ENCODE measurements around the gene PEX3. TPM values are rescaled to one million over a fixed set of nuclear protein-coding genes. Genes with fewer than 3 reads are reported as not detected.

The PEX3 gene
- total and polyA plus RNA-seq, 2 experiments from 2014 or later, result 13.8 to 19.4 TPM

GRCh38 chr6:143451531-143451930 lies 926 bp downstream of the PEX3 start:
- H3K27me3 Mint-ChIP-seq (ENCODE audit: insufficient read depth, low read depth, poor library complexity), result peaks cover 7% of the 10 kb centered on the region
- Histone ChIP-seq H4K20me1 (replicated peaks; ENCODE audit: insufficient read depth) (no peaks in the 10 kb centered on the region; the same call in 1 of the 2 replicates), H3K4me1 (ENCODE audit: insufficient read depth) (peaks cover 6% of the 10 kb centered on the region), H3K79me2 (replicated peaks; ENCODE audit: insufficient read depth) (peaks cover 33% of the 10 kb centered on the region), H3K27me3 (ENCODE audit: insufficient read depth) (no peaks in the 10 kb centered on the region), H2AFZ (peak overlapping the region; percentile 99; the same call in 1 of the 2 replicates), H3K27ac (ENCODE audit: low read depth) (no peak overlapping the region), H3K9me2 (ENCODE audit: insufficient read depth) (no peaks in the 10 kb centered on the region), H3K4me2 (peak overlapping the region; percentile 93), H3K36me3 (ENCODE audit: insufficient read depth) (no peaks in the 10 kb centered on the region), H3F3A (replicated peaks; ENCODE audit: low read depth) (no peaks in the 10 kb centered on the region), H3K4me3 (peak overlapping the region; percentile 91)
- ATAC-seq, result no peak
- H3K9me3 Mint-ChIP-seq, result no peaks in the 10 kb centered on the region
- DNase-seq (ENCODE audit: low spot score), result no peak
- H3K27ac Mint-ChIP-seq, result no peak overlapping the region
- H3K4me1 Mint-ChIP-seq, result peaks cover 7% of the 10 kb centered on the region; the same call in 2 of the 3 replicates
- no peaks in the 10 kb centered on the region for H3K36me3 Mint-ChIP-seq (ENCODE audit: low read depth)
- peak overlapping the region; percentile 94 for H3K4me3 Mint-ChIP-seq
- no peak for TF ChIP-seq EZH2 (IDR thresholded peaks at IDR 0.05; ENCODE audit: low read depth, unreplicated experiment)
- TF ChIP-seq, protein P1, sequence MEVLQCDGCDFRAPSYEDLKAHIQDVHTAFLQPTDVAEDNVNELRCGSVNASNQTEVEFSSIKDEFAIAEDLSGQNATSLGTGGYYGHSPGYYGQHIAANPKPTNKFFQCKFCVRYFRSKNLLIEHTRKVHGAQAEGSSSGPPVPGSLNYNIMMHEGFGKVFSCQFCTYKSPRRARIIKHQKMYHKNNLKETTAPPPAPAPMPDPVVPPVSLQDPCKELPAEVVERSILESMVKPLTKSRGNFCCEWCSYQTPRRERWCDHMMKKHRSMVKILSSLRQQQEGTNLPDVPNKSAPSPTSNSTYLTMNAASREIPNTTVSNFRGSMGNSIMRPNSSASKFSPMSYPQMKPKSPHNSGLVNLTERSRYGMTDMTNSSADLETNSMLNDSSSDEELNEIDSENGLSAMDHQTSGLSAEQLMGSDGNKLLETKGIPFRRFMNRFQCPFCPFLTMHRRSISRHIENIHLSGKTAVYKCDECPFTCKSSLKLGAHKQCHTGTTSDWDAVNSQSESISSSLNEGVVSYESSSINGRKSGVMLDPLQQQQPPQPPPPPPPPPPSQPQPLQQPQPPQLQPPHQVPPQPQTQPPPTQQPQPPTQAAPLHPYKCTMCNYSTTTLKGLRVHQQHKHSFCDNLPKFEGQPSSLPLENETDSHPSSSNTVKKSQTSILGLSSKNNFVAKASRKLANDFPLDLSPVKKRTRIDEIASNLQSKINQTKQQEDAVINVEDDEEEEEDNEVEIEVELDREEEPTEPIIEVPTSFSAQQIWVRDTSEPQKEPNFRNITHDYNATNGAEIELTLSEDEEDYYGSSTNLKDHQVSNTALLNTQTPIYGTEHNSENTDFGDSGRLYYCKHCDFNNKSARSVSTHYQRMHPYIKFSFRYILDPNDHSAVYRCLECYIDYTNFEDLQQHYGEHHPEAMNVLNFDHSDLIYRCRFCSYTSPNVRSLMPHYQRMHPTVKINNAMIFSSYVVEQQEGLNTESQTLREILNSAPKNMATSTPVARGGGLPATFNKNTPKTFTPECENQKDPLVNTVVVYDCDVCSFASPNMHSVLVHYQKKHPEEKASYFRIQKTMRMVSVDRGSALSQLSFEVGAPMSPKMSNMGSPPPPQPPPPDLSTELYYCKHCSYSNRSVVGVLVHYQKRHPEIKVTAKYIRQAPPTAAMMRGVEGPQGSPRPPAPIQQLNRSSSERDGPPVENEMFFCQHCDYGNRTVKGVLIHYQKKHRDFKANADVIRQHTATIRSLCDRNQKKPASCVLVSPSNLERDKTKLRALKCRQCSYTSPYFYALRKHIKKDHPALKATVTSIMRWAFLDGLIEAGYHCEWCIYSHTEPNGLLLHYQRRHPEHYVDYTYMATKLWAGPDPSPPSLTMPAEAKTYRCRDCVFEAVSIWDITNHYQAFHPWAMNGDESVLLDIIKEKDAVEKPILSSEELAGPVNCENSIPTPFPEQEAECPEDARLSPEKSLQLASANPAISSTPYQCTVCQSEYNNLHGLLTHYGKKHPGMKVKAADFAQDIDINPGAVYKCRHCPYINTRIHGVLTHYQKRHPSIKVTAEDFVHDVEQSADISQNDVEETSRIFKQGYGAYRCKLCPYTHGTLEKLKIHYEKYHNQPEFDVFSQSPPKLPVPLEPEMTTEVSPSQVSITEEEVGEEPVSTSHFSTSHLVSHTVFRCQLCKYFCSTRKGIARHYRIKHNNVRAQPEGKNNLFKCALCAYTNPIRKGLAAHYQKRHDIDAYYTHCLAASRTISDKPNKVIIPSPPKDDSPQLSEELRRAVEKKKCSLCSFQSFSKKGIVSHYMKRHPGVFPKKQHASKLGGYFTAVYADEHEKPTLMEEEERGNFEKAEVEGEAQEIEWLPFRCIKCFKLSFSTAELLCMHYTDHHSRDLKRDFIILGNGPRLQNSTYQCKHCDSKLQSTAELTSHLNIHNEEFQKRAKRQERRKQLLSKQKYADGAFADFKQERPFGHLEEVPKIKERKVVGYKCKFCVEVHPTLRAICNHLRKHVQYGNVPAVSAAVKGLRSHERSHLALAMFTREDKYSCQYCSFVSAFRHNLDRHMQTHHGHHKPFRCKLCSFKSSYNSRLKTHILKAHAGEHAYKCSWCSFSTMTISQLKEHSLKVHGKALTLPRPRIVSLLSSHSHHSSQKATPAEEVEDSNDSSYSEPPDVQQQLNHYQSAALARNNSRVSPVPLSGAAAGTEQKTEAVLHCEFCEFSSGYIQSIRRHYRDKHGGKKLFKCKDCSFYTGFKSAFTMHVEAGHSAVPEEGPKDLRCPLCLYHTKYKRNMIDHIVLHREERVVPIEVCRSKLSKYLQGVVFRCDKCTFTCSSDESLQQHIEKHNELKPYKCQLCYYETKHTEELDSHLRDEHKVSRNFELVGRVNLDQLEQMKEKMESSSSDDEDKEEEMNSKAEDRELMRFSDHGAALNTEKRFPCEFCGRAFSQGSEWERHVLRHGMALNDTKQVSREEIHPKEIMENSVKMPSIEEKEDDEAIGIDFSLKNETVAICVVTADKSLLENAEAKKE (CRISPR knock-in tag; IDR thresholded peaks at IDR 0.05), result no peak
- TF ChIP-seq JUNB (IDR thresholded peaks at IDR 0.05; ENCODE audit: unreplicated experiment), result no peak
- TF ChIP-seq POLR2AphosphoS5 (IDR thresholded peaks at IDR 0.05; ENCODE audit: low read depth), result no peak
- TF ChIP-seq ZNF114 (CRISPR knock-in tag; IDR thresholded peaks at IDR 0.05), result no peak
- TF ChIP-seq REST (IDR thresholded peaks at IDR 0.05; ENCODE audit: unreplicated experiment), result no peak
- no peak for TF ChIP-seq CTCF (conservative IDR thresholded peaks at IDR 0.05; ENCODE audit: low read depth in 2 of 2)
- TF ChIP-seq ZNF331 (CRISPR knock-in tag; IDR thresholded peaks at IDR 0.05; ENCODE audit: low read depth), result no peak
